ENCODE measurements around the gene MBNL1.

MBNL1 gene

DNA sequence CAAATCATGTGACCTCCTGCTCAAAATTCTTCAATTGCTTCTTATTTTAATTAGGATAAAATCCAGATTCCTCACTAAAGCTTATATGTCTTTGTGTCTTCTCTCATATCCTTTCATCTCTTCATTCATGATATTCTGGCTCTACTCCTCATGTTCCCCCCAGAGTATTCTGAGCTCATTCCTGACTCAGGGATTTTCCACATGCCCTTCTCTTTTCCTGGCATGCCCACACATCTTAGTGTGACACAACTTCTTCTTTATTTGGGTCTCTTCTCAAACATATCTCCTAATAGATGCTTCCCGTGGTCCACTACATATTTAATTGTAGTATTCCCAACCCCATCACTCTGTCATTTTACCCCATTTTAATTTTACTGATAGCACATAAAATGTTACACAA lies 15.2 kb upstream of the MBNL1 start:
- DNase-seq = no peak

GRCh38 chr3:152254041-152254440 lies 14.7 kb upstream of the MBNL1 start:
- no peak for DNase-seq

DNA sequence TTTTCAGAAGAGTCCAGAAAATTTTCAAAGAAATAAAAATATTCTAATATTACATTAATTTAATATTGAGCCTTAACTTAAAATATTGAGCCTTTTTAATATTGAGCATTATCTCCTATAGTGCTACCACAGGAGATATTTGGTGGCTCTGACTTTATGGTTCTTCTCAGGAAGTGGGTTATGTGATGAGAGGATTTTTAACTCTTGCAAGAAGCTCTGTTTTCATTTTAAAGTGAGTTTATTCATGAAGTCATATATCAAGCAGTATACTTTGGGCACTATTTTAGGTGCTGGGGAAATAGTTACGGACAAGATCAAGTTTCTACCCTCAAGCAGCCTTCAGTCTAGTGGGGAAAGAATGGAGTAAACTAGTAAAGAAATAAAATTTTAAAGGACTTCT lies 13.4 kb upstream of the MBNL1 start:
- DNase-seq = no peak

GRCh38 chr3:152256851-152257562 lies 11.7 kb upstream of the MBNL1 start:
- DNase-seq = no peak

- DNase-seq = no peak
Measured at GRCh38 chr3:152257563-152258035, 11.1 kb upstream of the MBNL1 start.

DNA sequence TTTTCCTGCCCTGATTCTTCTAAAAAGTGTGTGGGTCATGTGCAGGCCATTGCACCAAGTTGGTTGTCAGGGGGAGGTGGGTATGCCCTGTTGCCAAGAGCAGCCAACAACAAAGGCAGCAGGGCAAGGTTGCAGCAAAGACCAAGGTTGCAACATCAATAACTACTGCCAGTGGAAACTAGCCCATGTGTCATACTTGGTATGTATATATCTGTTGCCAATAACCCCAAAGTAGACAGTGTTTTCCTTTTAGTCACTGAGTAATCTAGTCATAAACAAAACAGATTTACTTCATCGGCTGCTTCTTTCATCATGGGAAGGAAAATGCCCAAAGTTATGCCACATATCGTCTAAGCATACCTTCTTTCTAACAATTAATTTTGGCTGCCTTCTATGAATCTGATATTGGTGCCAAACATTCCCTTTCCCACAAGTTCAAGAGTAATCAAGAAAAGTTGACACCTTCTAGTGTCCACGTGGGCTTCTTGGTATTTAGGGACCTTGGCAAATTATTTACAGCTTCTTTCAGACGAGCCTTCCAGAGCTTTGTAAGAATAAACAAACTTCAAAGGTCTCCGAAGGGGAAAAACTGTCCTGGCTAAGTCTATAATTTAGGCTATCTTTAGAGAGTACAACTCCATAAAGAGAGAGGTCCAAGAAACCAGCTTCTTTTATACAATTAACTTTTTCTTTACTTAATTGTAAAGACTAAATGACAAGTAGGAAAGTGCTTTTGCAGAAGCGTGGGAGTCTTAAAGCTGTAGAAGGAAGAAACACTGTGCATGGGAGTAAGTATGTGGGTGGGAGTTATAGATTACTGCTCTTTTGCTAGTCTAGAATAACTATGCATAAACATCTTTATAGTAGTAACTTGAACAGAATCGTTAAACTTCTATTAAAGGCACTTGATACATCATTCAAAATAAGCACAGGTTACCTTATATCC lies 10.0 kb upstream of the MBNL1 start:
- no peak for DNase-seq

GRCh38 chr3:152259468-152259867 lies 9.3 kb upstream of the MBNL1 start:
- no peak for DNase-seq

DNA sequence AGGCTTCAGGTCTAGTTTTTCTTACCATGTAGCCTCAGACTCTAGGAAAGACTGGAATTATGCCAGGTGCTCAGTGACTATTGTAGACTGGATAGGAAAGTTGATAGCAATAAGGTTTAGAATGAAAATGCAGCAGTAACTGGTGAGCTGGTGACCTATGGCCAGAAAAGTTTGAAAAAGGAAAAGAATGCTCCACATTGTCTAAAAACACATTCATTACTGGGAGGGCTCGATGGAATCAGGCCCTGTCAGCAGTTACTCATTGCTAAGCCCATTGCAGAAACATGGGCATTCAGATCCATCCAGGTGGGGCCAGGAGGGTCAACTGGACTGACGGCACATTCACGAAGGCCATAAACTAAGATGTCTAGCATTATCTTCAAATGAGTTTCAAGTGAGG lies 8.7 kb upstream of the MBNL1 start:
- DNase-seq = no peak

GRCh38 chr3:152260529-152260928 lies 8.2 kb upstream of the MBNL1 start:
- DNase-seq = no peak

- no peak for DNase-seq
Measured at GRCh38 chr3:152261329-152261728, 7.4 kb upstream of the MBNL1 start.

DNA sequence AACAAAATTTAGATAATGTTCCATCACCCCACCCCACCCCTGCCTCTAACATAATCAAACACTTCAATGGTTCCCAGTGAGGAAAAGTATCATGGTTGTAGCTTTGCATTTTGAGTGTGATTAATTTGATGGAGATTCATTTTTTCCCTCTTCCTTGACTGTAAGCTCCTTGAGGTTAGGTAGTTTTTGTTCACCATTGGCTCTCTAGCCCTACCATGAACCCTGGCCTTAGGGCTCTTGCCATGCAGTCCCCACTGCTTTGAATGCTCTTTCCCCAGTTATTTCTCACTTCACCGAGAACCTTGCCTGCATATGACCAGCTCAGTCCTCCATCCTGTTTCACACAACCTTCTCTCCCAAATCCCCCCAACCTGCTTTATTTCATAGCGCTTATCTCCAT lies 5.0 kb upstream of the MBNL1 start:
- DNase-seq = no peak

DNA sequence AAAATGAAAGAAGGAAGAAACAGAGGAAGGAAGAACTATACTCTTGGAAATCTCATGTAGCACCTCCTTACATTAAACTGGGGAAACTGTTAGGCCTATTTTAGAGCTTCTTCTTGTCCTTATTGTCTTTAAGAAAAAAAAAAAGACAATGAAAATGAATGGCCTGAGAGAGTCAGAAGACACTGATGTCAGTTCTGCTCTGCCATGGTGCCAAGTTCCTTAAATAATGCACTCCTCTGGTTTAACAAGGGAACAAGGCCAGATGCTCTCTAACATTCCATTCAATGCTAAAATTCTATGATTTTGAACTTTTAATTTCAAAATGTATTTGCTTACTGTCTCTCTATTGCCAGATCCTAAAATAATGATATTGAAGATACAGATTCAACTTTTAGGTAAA lies 4.4 kb upstream of the MBNL1 start:
- no peak for DNase-seq

DNA sequence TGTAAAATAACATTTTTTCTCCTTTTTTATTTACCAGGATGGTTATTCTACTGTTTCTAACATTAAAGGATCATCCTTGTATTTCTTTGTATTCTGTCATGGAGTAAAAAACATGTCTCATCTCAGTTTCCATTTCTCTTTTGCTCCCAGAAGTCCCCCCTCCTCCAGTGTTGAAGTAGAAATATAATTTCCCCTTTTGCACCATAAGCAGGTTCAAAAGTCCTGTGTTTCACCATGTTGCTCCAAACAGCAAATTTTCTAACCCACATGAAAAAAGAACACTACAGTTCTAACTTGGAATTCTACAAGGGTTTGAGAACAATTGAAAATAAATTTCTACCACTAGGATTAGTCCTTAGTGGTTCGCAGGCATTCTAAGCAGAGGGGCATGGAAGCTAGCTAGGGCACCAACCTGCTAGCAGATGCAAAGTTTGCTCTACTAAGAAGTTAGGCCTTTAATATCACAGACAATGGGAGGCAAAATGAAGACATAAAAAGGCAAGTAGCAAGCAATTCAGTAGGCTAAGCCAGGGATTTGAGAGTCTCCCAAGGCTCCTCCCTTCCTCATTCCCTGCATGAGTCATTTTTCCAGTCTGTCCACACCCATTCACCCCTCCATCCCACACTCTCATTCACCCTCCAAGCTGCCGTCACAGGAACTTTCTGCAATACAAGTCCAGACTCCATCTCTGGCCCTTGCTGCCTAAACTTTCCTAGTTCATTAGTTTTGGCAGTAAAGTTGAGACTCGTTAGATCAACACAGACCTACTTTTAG lies 2.3 kb upstream of the MBNL1 start:
- DNase-seq = no peak

- DNase-seq = peak; percentile 70
Measured at GRCh38 chr3:152267831-152268554, 736 bp upstream of the MBNL1 start.

DNA sequence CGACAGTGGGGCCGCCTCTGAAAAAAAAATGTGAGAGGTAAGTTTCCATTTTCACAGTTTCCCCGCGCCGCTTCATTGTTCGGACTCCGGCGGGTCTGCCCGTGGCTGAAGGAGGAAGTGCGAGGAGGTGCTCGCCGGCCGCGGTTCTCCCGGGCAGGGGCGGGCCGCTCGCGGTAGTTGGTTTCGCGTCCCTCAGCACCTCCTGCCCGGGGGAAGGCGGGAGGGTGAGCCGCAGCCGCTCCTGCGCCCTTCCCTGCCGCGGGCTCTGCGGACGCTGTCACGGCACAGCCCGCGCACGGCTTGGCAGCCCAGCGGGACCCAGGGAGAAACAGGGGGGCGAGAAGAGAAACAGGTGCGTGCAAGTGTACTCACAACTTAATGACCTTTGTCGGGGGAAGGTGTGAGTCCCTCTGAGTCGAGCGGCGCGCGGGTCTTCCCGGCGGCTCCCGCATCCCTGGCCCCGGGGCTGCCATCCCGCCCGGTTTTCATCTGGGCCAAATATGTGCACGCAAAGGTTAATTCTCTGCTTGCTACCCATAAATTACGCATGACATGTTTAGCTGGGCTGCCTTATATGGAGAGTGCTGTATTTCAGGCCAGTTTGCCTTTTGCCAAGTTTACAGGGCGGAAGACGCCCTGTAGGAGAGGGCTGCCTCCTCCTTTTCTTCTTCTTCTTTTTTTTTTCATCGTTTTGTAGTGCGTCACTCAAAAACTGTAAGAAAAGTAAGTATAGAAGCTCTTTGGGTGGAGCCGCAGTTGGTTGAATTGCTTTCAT lies 514 bp downstream of the MBNL1 start:
- peak; percentile 64 for DNase-seq

- peak; percentile 70 for DNase-seq
Measured at GRCh38 chr3:152269831-152270734, 1.4 kb downstream of the MBNL1 start.

- no peak for DNase-seq
Measured at GRCh38 chr3:152270937-152271336, 2.2 kb downstream of the MBNL1 start.

DNA sequence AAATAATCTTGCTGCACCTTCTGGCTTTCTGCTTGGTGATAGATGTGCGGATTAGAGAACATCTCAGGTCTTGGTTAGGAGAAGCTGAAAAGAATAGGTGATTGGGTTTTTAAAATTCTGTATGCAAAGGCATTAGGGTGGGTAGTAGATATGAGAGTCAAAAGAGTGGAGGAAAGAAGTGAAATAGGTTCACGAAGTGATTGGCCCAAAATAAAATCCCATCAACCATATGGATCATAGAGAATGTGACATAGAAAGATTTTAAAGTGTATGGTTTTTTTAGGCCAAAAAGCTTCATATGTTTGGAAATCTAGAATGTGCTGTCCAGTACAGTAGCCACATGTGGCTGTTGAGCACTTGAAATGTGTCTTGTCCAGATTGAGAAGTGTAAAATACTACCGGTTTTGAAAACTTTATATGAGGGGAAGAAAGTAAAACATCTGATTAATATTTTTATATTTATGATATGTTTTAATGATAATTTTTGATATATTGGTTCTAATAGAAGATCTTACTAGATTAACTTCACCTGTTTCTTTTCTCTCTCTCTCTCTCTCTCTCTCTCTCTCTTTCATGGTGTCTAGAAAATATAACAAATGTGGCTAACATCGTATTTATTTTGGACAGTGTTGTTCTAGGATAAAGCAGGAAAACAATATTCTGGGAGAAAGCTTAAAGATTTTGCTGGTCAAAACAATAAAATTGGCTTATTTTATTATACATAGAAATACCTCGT lies 2.9 kb downstream of the MBNL1 start:
- DNase-seq = no peak

GRCh38 chr3:152272771-152273242 lies 4.1 kb downstream of the MBNL1 start:
- no peak for DNase-seq

- DNase-seq = no peak
Measured at GRCh38 chr3:152276681-152277080, 8.0 kb downstream of the MBNL1 start.

Measured in DMS79 treated with DMSO at 0.1 percent for 48 hours (cell line).